Breast epithelium (tissue), 4 donors: ENCODE results near the gene IL20. TPM values are rescaled to one million over a fixed set of nuclear protein-coding genes. Genes with fewer than 3 reads are reported as not detected.

Source experiments
- DNase-seq, 2 donors: peaks; one replicate each; pipeline ENCODE4 v3.0.0-alpha.2; 2019; ENCODE audit warnings: low spot score in 2 of 2
- H3K27ac ChIP-seq, 2 donors: fragments of 200-600 bp; sonication (generic) in 1 of 2; one replicate each; pipeline ENCODE4 v1.5.1; 2016 to 2019; ENCODE audit warnings: mild to moderate bottlenecking in 1 of 2
- H3K27me3 ChIP-seq, 2 donors: fragments of 200-600 bp; sonication (generic) in 1 of 2; one replicate each; pipeline versions ENCODE4 v1.5.1 to v1.6.0; 2017 to 2019; ENCODE audit warnings: control low read depth in 1 of 2, mild to moderate bottlenecking in 1 of 2
- H3K36me3 ChIP-seq: fragments of 200-600 bp; one replicate; pipeline ENCODE4 v1.5.1; 2019
- H3K4me1 ChIP-seq, 2 donors: fragments of 200-600 bp; sonication (generic); one replicate each; pipeline ENCODE4 v1.5.1; 2016 to 2019; ENCODE audit warnings: control low read depth in 1 of 2
- H3K4me3 ChIP-seq, 3 donors: fragments of 200-600 bp; sonication (generic); 1 replicate in 2 of 3; 2 replicates in 1 of 3; pipeline ENCODE4 v1.5.1; 2016 to 2019; ENCODE audit warnings: mild to moderate bottlenecking in 3 of 3, moderate library complexity in 2 of 3
- H3K9me3 ChIP-seq, 2 donors: fragments of 200-600 bp; sonication (generic) in 1 of 2; one replicate each; pipeline ENCODE4 v1.5.1; 2016 to 2019; ENCODE audit warnings: control low read depth in 1 of 2
- CTCF ChIP-seq, 3 donors: fragments of 450-650 bp; IDR thresholded peaks; one replicate each; pipeline ENCODE4 v1.5.1; 2016 to 2017; ENCODE audit warnings: antibody characterized with exemption in 3 of 3, mild to moderate bottlenecking in 3 of 3, moderate library complexity in 3 of 3
- POLR2A ChIP-seq: fragments of 450-650 bp; IDR thresholded peaks from one replicate; pipeline ENCODE4 v1.6.1; 2016; ENCODE audit warnings: antibody characterized with exemption, mild to moderate bottlenecking, moderate library complexity
- POLR2AphosphoS5 ChIP-seq, 3 donors: sonication (generic); formaldehyde crosslinking; IDR thresholded peaks; one replicate each; pipeline ENCODE4 v1.6.1; 2017; ENCODE audit warnings: antibody characterized with exemption in 3 of 3
- intact Hi-C: fragments of 100-400 bp; cut with DNase I; formaldehyde crosslinking; loops from one replicate; pipeline ENCODE4 v1.15.1; 2023; ENCODE audit warnings: low total_unique reads
- total RNA-seq, 3 donors: library from RNA; depleted of rRNA; stranded (reverse); fragments of >200 nt; gene quantifications; one replicate each; pipeline ENCODE4 v1.1.0, GENCODE V29; 2016

Gene IL20
- total RNA-seq, 3 donors from 2014 or later, result 1.5 TPM; not detected in 2

- Histone ChIP-seq H3K4me1 (no peaks in the 10 kb centered on the region), H3K27me3 (no peaks in the 10 kb centered on the region), H3K4me3 (peak overlapping the region; percentile 41 to 70 (median 63)), H3K36me3 (no peaks in the 10 kb centered on the region), H3K27ac (peak overlapping the region; percentile 90 to 91), H3K9me3 (no peaks in the 10 kb centered on the region)
- TF ChIP-seq CTCF (IDR thresholded peaks at IDR 0.05) (no peak), POLR2A (peak; percentile 37), POLR2AphosphoS5 (IDR thresholded peaks at IDR 0.05) (peak in 2 of 3 donors; percentile 7 to 55)
- DNase-seq, result peak; percentile 89 to 94
- intact Hi-C loops, result loop anchor here (5.0 kb wide), 1 partner anchor 182 kb away; no protein-coding TSS in a partner anchor
Observed at GRCh38 chr1:206909161-206909882, 43.9 kb downstream of the IL20 start.

- DNase-seq, result no peak
- H3K27ac ChIP-seq, result peak overlapping the region; percentile 90 to 91
- H3K4me1 ChIP-seq, result no peaks in the 10 kb centered on the region
- no peaks in the 10 kb centered on the region for H3K27me3 ChIP-seq
- peak overlapping the region; percentile 41 to 70 (median 63) for H3K4me3 ChIP-seq
- no peaks in the 10 kb centered on the region for H3K36me3 ChIP-seq
- no peaks in the 10 kb centered on the region for H3K9me3 ChIP-seq
- no peak for TF ChIP-seq POLR2A
- TF ChIP-seq POLR2AphosphoS5 (IDR thresholded peaks at IDR 0.05), result no peak
- TF ChIP-seq CTCF (IDR thresholded peaks at IDR 0.05), result no peak
- intact Hi-C loops, result loop anchor here (5.0 kb wide), 3 partner anchors 173 to 903 kb away; no protein-coding TSS in a partner anchor
Observed at GRCh38 chr1:206909883-206910318, 44.5 kb downstream of the IL20 start.

- no peaks in the 10 kb centered on the region for H3K9me3 ChIP-seq
- no peak for DNase-seq
- H3K27ac ChIP-seq, result no peak overlapping the region
- H3K27me3 ChIP-seq, result no peaks in the 10 kb centered on the region
- no peak overlapping the region for H3K4me3 ChIP-seq
- intact Hi-C loops, result loop anchor here (5.0 kb wide), 2 partner anchors 174 to 904 kb away; no protein-coding TSS in a partner anchor
- H3K36me3 ChIP-seq, result no peaks in the 10 kb centered on the region
- TF ChIP-seq CTCF (IDR thresholded peaks at IDR 0.05), result peak; percentile 47 to 90 (median 80)
- no peak for TF ChIP-seq POLR2A
- no peaks in the 10 kb centered on the region for H3K4me1 ChIP-seq
Observed at GRCh38 chr1:206911064-206911663, 45.7 kb downstream of the IL20 start.

- DNase-seq, result peak; percentile 69 to 75
- H3K27me3 ChIP-seq, result no peaks in the 10 kb centered on the region
- no peak for TF ChIP-seq POLR2AphosphoS5 (IDR thresholded peaks at IDR 0.05)
- TF ChIP-seq POLR2A, result no peak
- peak; percentile 80 to 90 (median 84) for TF ChIP-seq CTCF (IDR thresholded peaks at IDR 0.05)
- H3K27ac ChIP-seq, result no peak overlapping the region
- no peaks in the 10 kb centered on the region for H3K36me3 ChIP-seq
- intact Hi-C loops, result loop anchor here (5.0 kb wide), 2 partner anchors 175 to 905 kb away; no protein-coding TSS in a partner anchor
- no peaks in the 10 kb centered on the region for H3K4me1 ChIP-seq
- H3K9me3 ChIP-seq, result no peaks in the 10 kb centered on the region
- H3K4me3 ChIP-seq, result no peak overlapping the region
Observed at GRCh38 chr1:206912445-206913095, 47.1 kb downstream of the IL20 start.
